ENCODE measurements around the gene PARD6B.

GRCh38 chr20:50772420-50773185 lies 41.2 kb downstream of the PARD6B start:
- TF ChIP-seq REST (IDR thresholded peaks at IDR 0.05; ENCODE audit: borderline replicate concordance) (no peak), CTCF (IDR thresholded peaks at IDR 0.05; ENCODE audit: poor library complexity, severe bottlenecking) (no peak), TAF1 (IDR thresholded peaks at IDR 0.05; ENCODE audit: low read depth) (no peak), POLR2AphosphoS5 (IDR thresholded peaks at IDR 0.05) (no peak)

Measured in neural cell (in vitro differentiated cells).